Lung (tissue), 12 donors: ENCODE data around the gene APOB. TPM values are rescaled to one million over a fixed set of nuclear protein-coding genes. Genes with fewer than 3 reads are reported as not detected.

Source experiments
- ATAC-seq: fragments of 200-7000 bp; cut with Tn5 transposase; one replicate; pipeline ENCODE4 v1.9.1; 2020; ENCODE audit warnings: moderate number of reproducible peaks; ENCODE audit not compliant: insufficient read depth, low FRiP score
- DNase-seq, 3 donors: peaks; one replicate each; pipeline ENCODE4 v3.0.0-alpha.2; 2013 to 2017
- H3K27ac ChIP-seq, 2 donors: one replicate each; pipeline ENCODE4 v1.5.1; 2013; ENCODE audit warnings: mild to moderate bottlenecking in 2 of 2, moderate library complexity in 2 of 2, control low read depth in 1 of 2, inconsistent platforms in 1 of 2, low read depth in 1 of 2, low read length in 1 of 2
- H3K27me3 ChIP-seq, 3 donors: one replicate each; pipeline ENCODE4 v1.5.1; 2013; ENCODE audit warnings: low read length in 2 of 3; ENCODE audit not compliant: control insufficient read depth in 3 of 3, insufficient read depth in 3 of 3
- H3K36me3 ChIP-seq, 4 donors: one replicate each; pipeline ENCODE4 v1.5.1; 2013; ENCODE audit warnings: low read length in 4 of 4, mild to moderate bottlenecking in 1 of 4, moderate library complexity in 1 of 4; ENCODE audit not compliant: control insufficient read depth in 4 of 4, insufficient read depth in 4 of 4
- H3K4me1 ChIP-seq, 5 donors: one replicate each; pipeline ENCODE4 v1.5.1; 2013; ENCODE audit warnings: low read length in 5 of 5, mild to moderate bottlenecking in 2 of 5, moderate library complexity in 1 of 5; ENCODE audit not compliant: control insufficient read depth in 5 of 5, insufficient read depth in 5 of 5
- H3K4me3 ChIP-seq: one replicate; pipeline ENCODE4 v1.5.1; 2013; ENCODE audit warnings: mild to moderate bottlenecking, control low read depth, moderate library complexity
- H3K9ac ChIP-seq, 2 donors: one replicate each; pipeline ENCODE4 v1.5.1; 2013; ENCODE audit warnings: low read length in 2 of 2, control low read depth in 1 of 2; ENCODE audit not compliant: insufficient read depth in 1 of 2
- H3K9me3 ChIP-seq, 4 donors: one replicate each; pipeline ENCODE4 v1.5.1; 2013; ENCODE audit warnings: low read length in 3 of 4, mild to moderate bottlenecking in 1 of 4, moderate library complexity in 1 of 4; ENCODE audit not compliant: control insufficient read depth in 4 of 4, insufficient read depth in 3 of 4
- CTCF ChIP-seq: IDR thresholded peaks from 2 replicates; pipeline ENCODE4 v1.5.1; 2012; ENCODE audit warnings: mild to moderate bottlenecking; ENCODE audit errors: control extremely low read depth, extremely low read depth
- WGBS, 2 donors: extraction: QIAGEN DNeasy Blood & Tissue Kit; methylation state at CpG; one replicate each; pipeline ENCODE4 v1.1.7; 2013; 5-methylcytosine and 5-hydroxymethylcytosine counted together
- polyA plus RNA-seq, 2 donors: library from polyadenylated mRNA; stranded (reverse); fragments of 200-250 nt; gene quantifications; one replicate each; pipeline ENCODE4 v1.2.1, GENCODE V29; 2013
- total RNA-seq, 2 donors: library from RNA; depleted of rRNA in 1 of 2; stranded (reverse); fragments of >200 nt in 1 of 2; gene quantifications; one replicate each; pipeline ENCODE4 v1.2.1, GENCODE V29; 2014 to 2021
- donor health status: control.
- donor health status: control.
- donor health status: Bipolar disorder and iron deficiency.
- donor health status: healthy.
- donor health status: DM: yes; HTN: yes; CAD: no.

The APOB gene
- total and polyA plus RNA-seq, 4 donors: 0.04 to 1.7 (median 0.18) TPM

GRCh38 chr2:20955277-20956026, 88.4 kb downstream of the APOB start:
- WGBS, 2 donors: 82 to 86% methylated on average over 10 of the region's 10 CpGs
- peaks cover 3 to 13% (median 4%) of the 10 kb centered on the region in 3 donors for H3K27me3 ChIP-seq
- no peak for TF ChIP-seq CTCF
- peaks cover 0 to 4% (median 0%) of the 10 kb centered on the region in 4 donors for H3K9me3 ChIP-seq
- no peak overlapping the region for H3K27ac ChIP-seq
- no peak overlapping the region for H3K9ac ChIP-seq
- no peaks in the 10 kb centered on the region for H3K36me3 ChIP-seq
- no peaks in the 10 kb centered on the region for H3K4me1 ChIP-seq
- no peak overlapping the region for H3K4me3 ChIP-seq
- DNase-seq (no peak), ATAC-seq (no peak)

DNA sequence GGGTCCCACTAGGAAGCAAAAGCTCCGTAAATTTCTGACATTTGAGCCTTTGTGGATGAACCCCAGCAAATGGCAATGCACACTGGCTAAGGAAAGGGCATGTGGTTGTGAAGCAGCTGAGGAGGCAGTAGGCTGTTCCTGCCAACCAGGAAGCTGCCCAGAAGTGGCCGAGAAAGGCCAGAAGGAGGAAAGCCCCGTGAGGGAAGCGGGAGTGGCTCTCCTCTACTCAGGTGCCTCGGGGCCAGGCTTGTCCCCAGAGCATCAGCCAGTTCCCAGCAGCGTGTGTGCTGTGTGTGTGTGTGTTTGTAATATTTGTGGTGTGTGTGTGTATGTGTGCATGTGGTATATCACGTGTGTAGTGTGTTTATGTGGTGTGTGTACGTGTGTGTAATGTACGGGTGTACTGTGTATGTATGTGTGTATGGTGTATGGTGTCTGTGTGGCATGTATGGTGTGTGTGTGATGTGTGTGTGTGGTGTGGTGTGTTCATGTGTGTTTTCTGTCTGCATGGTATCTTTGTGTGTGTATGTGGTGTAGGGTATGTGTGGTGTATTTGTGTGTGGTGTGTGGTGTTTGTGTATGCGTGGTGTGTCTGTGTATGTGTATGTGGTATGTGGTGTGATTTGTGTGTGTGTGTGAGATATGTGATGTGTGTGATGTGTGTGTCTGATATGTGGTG, 90.6 kb downstream of the APOB start:
- ATAC-seq: no peak
- Histone ChIP-seq H3K36me3 (no peaks in the 10 kb centered on the region), H3K4me1 (no peaks in the 10 kb centered on the region), H3K9me3 (peaks cover 0 to 4% (median 0%) of the 10 kb centered on the region in 4 donors), H3K9ac (no peak overlapping the region), H3K27ac (no peak overlapping the region), H3K4me3 (no peak overlapping the region), H3K27me3 (peaks cover 0 to 6% (median 4%) of the 10 kb centered on the region in 3 donors)
- DNase-seq: no peak
- 67 to 78% methylated on average over 10 of the region's 10 CpGs for WGBS, 2 donors
- no peak for TF ChIP-seq CTCF

Other genes with a start within 250 kb of the APOB start
- gene LDAH, start 221.0 kb downstream of the APOB start, total RNA-seq: 10 to 100 TPM; 13.7 to 30.8 TPM
- gene LDAH, start 221.0 kb downstream of the APOB start, polyA plus RNA-seq: 1 to 10 TPM; 5.0 to 9.3 TPM
- not detected for gene TDRD15, start 79.9 kb upstream of the APOB start, total RNA-seq
- not detected for gene TDRD15, start 79.9 kb upstream of the APOB start, polyA plus RNA-seq